GM19025 (cell line): ENCODE results near the gene VPS29.
"Not testable (repeated sequence)": the region's sequence is repeated elsewhere in the genome, so short reads cannot be mapped to it uniquely, and the experiment has no call there.

Experiments
- ATAC-seq: cut with Tn5 transposase; IDR thresholded peaks from one replicate; pipeline ENCODE4 v1.9.1; 2021; ENCODE audit warnings: mild to moderate bottlenecking, low read depth, moderate library complexity; ENCODE audit not compliant: unreplicated experiment

Gene VPS29

DNA sequence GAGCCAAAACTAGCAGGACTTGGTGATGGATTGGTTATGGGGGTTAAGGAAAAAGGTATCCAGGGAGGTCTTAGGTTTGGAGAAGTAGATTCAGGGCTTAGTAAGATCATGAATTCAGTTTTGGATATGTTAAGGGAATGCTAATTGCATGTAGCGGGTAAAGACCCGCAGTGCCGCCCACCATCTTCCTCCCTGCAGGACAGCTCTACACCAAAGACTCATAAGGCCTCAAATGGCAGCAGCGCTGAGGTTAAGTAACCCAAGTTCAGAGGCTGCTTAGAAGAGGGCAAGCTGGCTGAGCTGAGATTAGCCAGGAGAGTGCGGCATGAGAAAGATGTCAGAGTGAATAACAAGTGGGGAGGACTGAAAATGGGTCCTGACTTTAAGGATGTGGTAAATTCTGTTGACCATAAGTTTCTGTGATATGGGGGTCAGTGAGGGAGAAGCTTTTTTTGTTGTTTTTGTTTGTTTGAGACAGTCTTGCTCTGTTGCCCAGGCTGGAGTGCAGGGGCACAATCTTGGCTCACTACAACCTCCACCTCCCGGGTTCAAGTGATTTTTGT is 26.4 kb upstream of the VPS29 start:
- no peak for ATAC-seq

DNA sequence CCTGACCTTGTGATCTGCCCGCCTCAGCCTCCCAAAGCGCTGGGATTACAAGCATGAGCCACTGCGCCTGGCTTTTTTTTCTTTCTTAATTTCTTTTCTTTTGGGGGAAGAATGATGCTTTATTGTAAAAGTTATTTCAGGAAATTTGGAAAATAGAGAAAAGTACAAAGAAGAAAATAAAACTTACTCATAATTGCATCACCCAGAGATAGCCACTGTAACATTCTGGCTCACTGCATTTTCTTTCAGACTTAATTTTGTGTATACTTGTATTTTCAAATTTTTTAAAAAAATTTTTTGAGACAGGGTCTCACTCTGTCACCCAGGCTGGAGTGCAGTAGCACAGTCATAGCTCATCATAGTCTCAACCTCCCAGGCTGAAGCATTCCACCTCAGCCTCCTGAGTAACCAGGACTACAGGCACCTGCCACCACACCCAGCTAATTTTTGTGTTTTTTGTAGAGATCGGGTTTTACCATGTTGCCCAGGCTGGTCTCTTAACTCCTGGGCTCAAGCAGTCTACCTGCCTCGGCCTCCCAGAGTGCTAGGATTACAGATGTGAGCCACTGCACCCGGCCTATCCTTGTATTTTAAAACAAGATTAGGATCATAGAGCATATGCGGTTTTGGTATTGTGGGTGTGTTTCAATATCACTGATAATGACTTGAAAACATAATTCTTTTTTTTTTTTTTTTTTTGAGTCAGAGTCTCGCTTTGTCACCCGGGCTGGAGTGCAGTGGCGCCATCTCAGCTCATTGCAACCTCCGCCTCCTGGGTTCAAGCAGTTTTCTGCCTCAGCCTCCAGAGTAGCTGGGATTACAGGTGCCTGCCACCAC is 19.2 kb upstream of the VPS29 start:
- not testable (repeated sequence) for ATAC-seq

DNA sequence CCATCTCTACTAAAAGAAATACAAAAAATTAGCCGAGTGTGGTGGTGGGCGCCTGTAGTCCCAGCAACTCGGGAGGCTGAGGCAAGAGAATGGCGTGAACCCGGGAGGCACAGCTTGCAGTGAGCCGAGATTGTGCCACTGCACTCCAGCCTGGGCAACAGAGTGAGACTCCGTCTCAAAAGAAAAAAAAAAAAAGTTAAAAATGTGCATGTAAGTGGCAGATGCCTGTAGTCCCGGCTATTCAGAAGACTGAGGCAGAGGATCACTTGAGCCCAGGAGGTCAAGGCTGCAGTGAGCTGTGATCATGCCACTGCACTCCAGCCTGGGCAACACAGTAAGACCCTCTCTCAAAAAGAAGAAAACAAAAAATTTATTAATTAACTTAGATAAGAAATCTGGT is 16.1 kb upstream of the VPS29 start:
- ATAC-seq: not testable (repeated sequence)

DNA sequence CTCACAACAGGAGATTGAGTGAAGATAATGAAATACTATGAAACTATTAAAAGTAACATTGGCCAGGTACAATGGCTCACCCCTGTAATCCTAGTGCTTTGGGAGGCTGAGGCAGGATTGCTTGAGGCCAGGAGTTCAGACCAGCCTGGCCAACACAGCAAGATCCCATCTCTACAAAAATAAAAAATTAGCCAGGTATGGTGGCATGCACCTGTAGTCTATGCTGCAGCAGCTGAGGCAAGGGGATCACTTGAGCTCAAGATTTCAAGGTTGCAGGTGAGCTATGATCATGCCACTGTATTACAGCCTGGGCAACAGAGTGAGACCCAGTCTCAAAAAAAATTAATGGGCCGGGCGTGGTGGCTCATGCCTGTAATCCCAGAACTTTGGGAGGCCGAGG is 15.1 kb upstream of the VPS29 start:
- ATAC-seq: no peak

DNA sequence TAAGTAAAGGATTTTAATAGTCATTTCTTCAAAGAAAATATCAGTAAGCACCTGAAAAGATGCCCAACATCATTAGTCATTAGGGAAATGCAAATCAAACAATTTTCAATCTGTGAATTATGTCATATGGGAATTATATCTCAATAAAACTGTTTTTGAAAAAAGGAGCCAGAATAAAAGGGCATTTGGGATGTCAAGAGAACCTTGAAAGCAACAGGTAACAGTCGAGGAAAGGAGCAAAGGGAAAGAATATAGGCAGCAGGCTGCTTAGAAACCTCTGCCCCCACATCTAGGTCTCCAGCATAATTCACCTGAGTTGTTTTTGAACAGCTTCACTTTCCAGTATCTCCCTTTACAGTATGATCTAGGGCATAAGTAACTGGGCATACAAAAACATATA is 12.5 kb upstream of the VPS29 start:
- no peak for ATAC-seq

DNA sequence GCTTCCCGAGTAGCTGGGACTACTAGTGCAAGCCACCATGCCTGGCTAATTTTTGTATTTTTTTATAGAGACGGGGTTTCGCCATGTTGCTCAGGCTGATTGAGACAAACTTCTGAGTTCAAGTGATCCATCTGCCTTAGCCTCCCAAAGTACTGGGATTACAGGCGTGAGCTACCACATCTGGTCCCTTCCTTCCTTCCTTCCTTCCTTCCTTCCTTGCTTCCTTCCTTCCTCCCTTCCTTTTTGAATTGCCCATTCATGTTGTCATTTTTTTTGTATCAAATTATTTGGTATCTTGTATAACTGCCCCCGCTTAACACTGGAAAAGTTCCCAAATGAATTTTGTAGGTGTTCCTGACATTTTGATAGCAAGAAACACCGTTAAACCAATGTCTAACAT is 11.9 kb upstream of the VPS29 start:
- ATAC-seq: no peak

DNA sequence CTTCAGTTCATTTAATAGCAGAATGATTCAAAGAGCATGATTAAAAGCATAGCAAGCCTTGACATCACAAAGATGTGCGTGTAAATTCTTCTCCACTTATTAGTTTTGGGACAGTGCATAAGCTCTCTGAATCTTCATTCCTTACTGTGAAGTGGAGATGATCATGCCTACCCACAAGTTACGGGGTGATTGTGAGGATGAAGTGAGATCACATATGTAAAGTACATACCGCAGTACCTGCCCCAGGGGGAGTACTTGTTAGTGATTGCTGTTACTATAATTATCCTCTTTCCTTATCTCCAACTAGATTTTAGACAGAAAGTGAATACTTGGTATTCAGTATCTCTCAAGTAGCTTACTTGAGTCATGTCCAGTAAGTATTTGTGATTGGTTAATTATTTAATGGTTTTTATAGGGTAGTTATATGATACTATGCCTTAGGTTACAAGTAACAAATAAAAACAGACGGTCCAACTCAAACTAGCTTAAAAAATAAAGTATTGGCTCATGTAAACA is 6.2 kb upstream of the VPS29 start:
- ATAC-seq: no peak

DNA sequence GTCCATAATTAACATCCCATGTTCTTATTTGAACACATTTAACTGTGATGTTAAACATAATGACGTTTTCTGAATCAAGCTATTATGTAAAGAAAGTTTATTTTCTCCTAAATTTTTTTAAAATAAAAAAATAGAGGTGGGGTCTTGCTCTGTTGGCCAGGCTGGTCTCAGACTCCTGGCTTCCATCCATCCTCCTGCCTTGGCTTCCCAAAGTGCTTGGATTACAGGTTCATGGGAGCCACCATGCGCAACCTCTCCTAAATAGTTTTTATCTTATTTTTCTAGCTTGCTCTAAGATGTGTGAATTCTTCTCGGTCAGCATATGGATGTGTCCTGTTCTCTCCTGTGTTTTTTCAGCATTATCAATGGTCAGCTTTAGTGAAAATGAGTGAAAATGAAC is 3.4 kb upstream of the VPS29 start:
- ATAC-seq: no peak

DNA sequence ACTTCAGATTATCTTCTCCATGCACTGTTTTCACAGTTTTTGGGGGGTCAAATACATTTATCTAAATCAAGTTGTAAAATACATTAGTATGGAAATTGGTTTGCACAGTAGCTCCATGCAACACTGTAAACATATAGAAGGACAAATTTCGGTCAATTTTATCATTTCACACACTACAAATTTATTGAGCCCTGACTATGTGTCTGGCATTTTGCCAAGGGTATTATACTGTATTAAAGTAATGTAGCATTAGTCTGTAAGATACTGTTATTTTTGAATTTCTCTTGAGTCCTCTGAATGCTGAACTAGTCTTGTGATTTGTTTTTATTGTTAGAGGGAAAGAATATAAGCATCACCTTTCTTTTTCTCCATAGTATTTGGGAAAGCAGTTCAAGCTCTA is 1.5 kb upstream of the VPS29 start:
- ATAC-seq: no peak

DNA sequence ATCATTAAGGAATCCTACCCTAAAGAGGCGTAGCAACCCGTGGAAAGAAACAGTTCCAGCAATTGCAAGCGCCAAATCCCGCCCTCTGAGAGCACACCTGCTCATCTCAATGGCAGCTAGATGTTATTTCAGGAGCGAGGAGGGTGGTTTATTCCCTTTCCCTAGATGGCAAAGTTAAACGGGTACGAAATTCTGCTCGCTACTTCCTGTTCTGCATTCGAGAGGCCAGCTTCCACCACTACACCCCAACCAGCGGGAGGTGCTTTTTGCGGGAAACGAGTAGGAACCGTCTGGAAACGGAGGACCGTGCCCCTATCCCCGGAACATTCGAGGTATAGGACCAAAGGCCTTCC is 536 bp downstream of the VPS29 start:
- ATAC-seq: no peak

DNA sequence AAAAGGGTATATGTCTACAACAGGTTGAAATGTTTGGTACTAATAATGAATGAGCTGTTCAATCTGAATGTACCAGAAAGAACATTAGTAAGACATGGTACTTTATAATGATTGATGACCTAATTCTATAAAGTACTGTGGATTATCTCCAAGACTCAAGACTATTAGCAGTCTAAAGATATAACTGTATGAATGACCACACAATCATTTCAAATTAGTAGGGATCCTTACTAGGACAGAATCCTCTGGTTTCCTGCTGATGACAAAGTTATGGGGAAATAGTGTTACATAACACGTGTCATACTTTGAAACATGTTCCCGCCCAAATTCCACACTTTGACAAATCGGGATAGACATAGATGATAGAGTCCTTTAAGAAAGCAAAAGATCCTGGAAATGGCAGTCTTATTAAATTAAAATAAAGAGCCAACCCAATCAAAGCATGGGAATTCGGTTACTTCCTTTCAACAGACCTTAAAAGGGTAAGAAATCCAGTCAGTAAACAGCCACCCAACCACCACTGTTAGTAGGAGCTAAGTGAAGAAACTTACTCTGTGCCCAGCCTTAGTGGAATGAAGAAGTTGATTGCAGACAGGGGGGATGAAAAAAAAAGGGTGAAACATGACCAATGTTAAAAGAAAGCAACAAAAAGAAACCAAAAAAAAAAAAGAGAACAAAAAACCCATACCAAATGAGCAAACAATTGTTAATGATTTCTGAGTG is 2.8 kb downstream of the VPS29 start:
- no peak for ATAC-seq

DNA sequence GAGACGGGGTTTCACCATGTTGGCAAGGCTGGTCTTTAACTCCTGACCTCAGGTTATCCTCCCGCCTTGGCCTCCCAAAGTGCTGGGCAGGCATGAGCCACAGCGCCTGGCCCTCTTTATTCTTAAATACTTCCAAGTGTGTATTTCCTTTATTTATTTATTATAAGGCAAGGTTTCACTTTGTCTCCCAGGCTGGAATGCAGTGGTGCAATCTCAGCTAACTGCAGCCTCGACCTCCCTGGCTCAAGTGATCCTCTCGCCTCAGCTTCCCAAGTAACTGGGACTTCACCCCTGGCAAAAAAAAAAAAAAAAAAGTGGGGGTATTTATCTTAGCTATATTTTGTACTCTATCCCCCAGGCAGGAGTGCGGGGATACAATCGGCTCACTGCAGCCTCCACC is 26.5 kb downstream of the VPS29 start:
- no peak for ATAC-seq

DNA sequence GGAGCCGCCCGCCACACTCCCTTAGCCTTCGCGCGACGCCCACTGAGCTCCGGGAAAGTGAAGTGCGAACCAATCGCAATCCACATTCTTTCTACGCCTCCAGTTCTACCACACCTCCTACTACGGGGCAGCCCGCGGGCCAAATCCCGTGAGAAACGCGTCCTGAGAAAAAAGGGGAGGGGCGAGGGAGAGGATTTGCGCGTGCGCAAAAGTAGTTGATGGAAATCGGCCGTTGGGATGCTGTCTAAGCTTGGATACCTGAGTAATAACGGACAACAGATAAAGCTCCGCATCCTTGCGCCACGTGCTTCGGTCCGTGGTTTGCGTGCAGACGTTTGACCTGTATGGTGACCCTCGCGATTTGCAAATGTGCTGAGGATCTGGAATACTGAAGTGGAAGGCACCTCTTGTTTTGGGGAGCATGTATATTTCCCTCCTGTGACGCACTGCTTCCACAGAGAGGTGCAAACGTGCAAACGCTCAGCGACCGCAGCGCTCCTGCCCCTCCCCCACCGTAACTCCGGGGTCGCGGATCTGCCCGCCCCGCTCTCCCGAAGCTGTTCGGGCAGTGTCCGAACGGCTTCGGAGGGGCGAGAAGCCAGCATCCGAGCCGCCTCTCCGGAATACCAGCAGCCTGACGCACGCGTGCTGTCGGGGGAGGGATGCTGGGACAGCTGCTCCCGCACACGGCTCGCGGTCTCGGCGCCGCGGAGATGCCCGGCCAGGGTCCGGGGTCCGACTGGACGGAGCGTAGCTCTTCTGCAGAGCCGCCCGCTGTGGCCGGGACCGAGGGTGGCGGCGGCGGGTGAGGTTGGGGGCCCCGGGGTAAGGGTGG is 33.5 kb downstream of the VPS29 start, which contains the start of the genes FAM216A and GPN3:
TSS of gene FAM216A (plus strand) at position 632 of the 835 bp plus-strand sequence. CDS start at position 663, 31 bp downstream.
TSS of gene GPN3 (minus strand) at position 44 of the 835 bp plus-strand sequence. CDS start 54 bp downstream, outside the sequence.
- ATAC-seq: peak; percentile 55

DNA sequence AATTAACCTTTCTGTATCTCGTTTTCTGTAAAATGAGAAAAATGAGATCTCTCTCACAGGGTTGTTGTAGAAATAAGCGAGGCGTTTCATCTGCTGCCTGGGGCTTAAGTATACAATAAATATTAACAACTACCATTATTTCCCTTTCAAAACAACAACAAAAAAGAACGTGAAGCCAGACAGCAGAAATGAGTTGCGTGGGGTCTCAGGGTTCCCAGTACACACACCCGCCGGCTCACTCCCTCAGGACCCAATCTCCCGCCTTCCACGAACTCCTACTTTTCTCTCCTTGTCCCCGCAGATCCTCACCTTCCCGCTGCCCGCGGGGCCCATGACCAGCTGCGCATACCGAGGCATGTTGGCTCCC is 34.1 kb downstream of the VPS29 start:
- ATAC-seq: no peak

DNA sequence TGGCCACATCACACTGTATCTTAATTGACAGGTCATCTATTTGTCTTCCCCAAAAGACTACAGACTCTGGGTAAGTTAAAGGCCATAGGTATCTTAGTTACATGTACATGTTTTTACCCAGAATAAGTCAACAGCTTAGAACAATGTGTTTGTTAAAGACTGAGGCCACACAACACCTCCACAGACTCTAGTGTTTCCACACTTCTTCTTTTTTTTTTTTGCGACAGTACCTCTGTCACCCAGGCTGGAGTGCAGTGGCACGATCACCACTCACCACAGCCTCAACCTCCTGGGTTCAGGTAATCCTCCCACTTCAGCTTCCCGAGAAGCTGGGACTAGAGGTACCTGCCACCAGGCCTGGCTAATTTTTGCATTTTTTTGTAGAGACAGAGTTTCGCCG is 35.1 kb downstream of the VPS29 start:
- no peak for ATAC-seq

DNA sequence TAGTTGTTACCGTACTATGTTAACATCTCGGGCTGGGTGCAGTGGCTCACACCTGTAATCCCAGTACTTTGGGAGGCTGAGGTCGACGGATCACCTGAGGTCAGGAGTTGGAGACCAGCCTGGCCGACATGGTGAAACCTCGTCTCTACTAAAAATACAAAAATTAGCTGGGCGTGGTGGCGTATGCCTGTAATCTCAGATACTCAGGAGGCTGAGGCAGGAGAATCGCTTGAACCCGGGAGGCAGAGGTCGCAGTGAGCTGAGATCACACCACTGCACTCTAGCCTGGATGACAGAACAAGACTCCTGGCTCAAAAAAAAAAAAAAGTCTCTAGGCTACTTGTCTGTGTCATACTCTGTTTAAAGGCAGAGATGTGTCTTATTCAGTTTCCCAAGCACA is 36.1 kb downstream of the VPS29 start:
- ATAC-seq: not testable (repeated sequence)

DNA sequence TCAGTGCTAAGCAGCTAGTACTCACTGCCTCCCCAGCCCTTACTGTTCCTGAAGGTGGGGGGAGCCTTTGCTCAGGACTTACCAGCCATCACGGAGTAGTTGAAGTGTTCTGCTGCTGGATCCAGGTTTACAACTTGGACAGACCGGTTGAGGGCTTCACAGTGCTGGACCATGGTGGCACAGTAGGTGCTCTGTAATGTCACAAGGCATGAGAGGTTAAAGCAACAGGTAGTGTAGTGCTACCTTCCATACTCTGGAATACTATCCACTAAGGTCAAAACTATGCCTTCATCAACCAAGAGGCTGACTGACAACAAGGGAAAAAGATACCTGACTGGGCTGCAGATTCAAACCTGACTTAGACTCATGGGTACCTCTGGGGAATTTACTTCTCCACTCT is 36.9 kb downstream of the VPS29 start:
- ATAC-seq: no peak

DNA sequence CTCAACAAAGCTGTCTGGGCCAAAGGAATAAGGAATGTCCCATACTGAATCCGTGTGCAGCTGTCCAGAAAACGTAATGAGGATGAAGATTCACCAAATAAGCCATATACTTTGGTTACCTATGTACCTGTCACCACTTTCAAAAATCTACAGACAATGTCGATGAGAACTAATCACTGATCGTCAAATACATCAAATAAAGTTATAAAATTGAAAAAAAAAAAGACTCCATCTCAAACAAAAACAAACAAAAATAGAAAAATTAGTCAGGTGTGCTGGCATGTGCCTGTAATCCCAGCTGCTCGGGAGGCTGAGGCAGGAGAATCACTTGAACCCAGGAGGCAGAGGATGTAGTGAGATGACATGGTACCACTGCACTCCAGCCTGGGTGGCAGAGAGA is 40.7 kb downstream of the VPS29 start:
- not testable (repeated sequence) for ATAC-seq

DNA sequence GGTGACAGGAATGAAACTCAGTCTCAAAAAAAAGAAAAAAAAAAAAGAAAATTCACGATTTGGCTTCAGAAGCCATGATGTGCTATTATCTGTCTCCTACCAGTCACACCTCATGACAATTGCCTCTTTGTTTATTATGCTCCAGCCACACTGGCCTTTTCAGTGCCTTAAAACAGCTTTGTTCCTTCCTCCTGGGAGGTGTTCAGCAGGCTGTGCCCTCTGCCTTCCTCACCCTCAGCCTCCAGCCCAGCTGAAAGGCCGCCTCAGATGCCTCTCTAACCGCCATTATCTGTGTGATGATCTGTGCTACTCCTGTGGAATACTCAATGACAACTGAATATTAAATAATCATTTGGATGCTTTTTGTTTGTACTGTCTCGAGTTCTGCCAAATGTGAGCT is 43.2 kb downstream of the VPS29 start:
- ATAC-seq: no peak

DNA sequence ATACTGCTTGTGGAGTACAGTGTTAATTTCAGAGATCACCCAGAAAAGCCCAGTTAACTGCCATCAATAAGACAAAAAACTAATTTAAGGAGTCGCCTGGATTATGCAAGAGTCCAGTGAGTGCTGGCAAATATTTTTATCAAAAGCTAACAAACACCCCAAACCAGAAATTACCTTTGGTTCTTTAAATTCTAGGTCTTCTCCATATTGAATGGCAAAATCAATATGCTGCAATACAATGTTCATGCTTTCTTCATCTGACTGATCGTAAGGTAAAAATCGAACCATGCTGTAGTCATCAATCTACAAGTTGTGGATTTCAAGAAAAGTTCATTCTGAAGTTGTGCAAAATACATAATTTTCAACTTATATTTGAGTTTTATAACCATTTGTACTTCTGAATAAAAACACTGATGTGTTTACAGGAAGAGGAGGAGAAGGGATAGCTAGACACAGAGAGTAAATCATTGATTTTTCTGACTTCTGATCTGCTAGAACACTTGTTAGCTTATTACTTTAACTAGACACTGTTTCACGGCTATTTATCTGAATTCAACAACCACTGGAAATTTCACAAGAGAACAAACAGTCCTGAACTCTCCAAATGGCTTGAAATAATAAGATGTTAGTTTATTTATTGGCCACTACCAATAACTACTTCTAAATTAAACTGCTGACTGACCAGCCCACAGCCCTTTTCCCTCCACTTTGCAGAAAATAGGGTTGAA is 48.2 kb downstream of the VPS29 start:
- ATAC-seq: no peak
